ENCODE data around the gene PEBP1.

PEBP1 gene

DNA sequence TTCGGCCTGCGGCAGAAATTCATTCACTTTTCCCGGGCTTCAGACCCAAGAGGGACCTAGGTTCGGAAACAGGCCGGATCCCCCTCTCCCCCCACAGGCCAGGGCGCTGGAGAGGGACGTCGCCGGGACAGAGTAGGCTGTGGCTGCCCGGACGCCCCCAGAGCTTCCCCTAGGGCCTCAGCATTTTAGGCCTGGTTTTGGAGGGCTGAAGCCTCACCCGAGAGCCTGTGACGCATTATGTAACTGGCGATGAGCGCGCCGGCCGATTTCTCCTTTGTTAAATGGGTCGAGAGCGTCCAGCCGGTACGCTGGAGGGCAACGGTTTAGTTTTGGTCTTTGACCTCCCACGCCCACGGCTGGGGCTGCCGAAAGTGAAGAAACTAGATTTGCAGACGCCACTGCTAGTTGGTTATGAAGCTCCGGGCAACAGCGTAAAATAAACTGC is 657 bp downstream of the PEBP1 start:
- DNase-seq, result no peak

DNA sequence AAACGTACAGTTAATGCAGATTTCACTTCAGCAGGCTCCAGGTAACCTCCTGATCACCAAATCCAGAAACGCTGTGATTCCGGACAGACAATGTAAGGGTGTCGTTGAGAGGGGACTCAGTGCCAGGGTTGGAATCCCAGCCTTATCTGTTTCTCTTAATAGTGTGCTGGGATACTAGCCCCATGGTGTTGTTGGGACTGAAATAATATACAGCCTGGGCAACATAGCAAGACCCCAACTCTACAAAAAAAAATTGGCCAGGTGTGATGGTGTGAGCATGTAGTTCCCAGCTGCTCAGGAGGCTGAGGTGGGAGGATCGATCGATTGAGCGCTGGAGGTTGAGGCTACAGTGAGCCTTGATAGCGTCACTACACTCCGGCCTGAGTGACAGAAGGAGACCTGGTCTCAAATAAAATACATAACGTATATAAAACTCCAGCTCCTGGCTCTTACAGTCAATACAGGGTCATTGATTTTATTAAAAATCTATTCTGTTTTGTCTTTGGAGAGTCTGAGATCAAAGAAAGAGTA is 1.3 kb downstream of the PEBP1 start:
- no peak for DNase-seq

GRCh38 chr12:118140825-118141224 is 4.9 kb downstream of the PEBP1 start:
- DNase-seq, result no peak

GRCh38 chr12:118144499-118144898 is 8.6 kb downstream of the PEBP1 start:
- DNase-seq, result no peak

GRCh38 chr12:118145113-118145797 is 9.3 kb downstream of the PEBP1 start:
- no peak for DNase-seq

GRCh38 chr12:118145798-118146156 is 9.9 kb downstream of the PEBP1 start:
- DNase-seq, result no peak

- no peak for DNase-seq
These were observed 12.4 kb downstream of the PEBP1 start for GRCh38 chr12:118148287-118148686.

- no peak for DNase-seq
These were observed 14.7 kb downstream of the PEBP1 start for GRCh38 chr12:118150625-118151024.

DNA sequence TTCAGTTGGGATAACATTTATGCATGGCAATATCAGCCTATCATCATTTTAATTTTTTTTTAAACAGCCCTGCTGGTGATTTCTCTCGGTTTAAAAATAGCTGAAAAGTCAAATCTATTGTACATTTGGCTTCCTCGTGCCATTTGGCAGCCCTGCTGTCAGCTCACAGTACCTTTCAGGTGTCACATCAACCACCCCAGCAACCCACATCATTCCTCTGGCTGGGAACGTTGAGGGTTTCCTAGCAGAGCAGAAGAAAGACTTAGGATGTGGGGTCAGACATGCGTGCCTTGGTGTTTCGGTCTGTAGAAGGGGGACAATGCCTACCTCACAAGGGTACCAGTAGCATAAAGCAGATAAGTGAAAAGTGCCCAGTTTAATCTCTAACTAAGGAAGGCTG is 15.8 kb downstream of the PEBP1 start:
- no peak for DNase-seq

DNA sequence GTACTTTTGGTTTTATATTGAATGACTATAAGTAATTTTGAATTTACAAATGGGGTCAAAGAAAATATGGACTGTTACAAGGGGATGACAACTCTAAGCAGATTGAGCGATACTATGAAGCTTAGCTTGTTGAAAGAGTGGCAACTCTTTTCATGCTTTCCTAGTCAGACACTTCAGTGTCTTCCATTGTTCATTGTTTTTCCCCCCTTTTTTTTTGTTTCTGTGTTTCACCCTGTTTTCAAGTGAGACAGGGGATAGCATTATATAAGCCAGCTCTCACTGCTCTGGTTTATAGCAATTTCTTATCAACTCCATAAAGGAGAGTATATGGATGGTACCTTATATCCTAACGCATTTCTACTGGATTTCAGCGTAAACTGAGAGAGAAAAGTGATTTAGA is 24.6 kb downstream of the PEBP1 start:
- no peak for DNase-seq

DNA sequence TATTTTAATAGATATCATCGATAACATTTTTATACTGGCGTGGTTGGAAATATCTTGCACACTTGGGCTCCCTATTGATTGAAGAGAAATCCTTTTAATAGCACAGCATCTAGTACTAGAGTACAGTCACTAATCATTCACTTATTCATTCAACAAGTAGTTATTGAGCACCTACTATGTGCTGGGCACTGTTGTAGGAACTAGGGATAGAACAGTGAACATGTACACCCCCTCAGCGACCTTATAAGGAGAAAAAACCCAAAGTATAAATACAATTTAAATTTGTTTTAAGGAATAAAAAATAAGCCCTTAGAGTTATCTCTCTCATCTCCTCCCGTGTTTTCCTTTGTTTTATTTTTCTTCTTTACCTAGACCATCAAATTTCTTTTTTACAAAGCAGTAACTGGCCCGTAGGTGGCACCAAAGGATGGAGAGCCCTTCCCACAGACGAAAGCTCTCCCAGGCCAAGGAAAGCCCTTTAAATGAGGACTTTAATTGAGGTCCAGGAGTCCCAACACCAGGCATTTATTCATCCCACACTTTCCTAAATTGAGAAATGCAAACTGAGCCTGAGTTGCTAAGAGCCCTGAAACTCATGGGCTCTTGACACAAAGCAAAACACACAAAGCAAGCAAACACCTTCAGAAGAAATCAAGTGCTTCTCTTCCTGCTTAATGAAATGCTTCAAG is 29.0 kb downstream of the PEBP1 start:
- no peak for DNase-seq

DNA sequence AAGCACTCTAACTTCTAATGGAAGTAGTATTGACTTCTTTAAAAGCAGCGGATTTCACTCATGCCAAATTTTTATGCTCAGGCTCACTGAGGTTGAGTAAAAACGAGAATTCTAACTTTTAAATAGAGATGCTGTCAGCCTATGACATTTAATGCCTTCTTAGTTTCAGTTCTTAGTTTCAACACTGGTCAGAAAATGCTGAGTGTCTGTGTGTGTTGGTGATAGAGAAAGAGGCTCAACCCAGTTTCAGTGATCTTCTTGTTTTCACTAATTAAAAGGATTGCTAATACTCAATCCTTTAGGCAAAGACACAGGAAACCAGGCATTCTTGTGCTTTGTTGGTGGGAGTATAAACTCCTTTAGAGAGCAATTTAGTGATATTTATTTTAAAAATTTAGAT is 31.0 kb downstream of the PEBP1 start:
- no peak for DNase-seq

DNA sequence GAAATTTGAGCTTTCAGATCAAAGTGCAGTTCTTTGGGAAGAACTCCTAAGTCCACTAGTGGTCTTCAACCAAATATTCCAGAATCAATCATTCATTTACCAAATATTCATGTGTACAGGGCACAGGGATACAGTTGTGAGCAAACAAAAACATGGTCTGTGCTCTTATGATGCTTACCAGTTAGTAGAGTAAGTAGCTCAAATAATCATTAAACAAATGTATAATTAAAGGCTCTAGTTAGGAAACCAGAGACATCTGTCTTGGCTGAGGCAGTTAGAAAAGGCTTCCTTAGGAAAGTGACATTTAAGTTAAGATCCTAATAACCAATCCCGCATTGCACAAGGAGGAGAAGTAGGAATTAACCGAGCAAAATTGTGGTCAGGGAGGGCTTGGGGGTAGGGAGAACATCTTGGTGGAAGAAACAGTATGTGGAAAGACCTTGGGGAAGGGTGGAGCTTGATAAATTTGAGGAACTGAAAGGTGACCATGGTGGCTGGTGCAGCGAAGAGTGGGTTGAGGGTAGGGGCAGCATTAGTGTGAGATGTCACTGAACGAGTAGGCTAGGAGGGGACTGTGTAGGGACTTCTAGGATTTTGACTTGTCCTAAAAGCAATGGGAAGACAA is 40.0 kb downstream of the PEBP1 start:
- no peak for DNase-seq

DNA sequence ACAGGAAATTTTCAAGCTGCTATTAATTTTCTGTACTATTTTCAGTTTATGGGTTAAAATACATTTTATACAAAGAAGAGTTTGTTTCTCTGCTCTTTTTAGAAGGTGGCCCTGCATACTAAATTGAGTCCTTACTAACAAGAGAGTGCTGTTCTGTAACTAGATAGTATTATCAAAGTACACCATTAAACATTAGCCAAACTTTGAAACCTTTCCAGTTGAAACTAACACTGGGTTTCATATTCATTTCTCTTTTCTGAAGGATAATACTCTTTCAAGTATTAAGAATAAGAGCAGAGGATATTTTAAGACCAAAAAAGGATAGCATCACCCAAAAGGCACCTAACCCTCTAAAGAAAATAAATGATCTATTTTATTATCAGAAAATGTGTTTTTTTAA is 47.2 kb downstream of the PEBP1 start:
- DNase-seq, result no peak

DNA sequence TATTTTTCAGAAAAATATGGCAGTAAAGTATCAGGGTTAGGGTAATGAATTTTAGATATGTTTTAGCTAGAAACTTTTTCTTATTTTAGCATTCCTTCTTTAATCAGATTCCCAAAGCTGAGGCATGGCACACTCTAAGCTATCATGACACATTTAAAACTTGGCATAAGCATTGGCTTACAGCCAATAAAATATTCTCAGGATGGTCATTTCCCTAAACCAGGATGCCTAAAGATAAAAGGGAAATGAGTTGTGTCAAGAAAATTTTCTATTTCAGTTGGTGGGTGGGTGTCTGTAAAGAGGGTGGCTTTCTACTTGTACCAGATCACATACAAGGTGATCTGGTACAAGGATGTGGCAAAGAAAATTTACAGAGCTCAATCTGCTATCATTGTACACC is 47.8 kb downstream of the PEBP1 start:
- DNase-seq, result no peak

DNA sequence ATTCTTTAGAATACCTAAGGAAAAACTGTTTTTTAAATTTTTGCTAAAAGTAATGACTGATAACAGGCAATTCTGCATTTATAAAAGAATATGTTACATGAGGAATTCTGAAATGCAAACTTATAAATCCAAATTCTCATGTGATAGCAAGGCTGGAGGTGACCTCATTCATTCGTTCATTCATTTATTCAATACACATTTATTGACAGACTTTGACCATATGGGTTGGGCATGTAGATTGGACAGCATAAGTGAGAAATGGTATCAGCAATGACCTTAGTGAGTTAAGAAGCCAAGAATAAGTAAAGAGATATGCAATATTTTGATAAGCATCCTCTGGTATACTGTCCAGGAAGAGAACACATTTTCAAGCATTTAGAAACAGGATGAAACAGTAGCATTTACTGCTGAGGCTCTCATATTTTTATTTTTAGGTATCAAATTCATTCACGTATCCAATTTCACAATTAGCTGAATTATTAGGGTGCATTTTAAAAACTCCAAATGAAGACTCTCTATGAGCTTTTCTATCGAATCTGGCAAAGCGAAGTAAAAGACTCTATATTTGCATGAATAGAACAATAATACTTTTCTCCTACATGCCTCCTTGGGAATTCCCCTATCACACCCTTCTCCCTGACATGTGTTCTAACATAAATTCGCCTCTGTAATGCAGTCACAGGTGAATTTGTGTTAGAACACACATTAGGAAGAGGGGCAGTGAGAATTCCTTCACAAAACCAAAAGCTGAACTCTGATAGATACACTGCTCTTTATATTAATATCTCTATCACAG is 49.9 kb downstream of the PEBP1 start:
- no peak for DNase-seq

- no peak for DNase-seq
These were observed 52.0 kb downstream of the PEBP1 start for GRCh38 chr12:118187751-118188435.

- no peak for DNase-seq
These were observed 52.9 kb downstream of the PEBP1 start for GRCh38 chr12:118188690-118189371.

DNA sequence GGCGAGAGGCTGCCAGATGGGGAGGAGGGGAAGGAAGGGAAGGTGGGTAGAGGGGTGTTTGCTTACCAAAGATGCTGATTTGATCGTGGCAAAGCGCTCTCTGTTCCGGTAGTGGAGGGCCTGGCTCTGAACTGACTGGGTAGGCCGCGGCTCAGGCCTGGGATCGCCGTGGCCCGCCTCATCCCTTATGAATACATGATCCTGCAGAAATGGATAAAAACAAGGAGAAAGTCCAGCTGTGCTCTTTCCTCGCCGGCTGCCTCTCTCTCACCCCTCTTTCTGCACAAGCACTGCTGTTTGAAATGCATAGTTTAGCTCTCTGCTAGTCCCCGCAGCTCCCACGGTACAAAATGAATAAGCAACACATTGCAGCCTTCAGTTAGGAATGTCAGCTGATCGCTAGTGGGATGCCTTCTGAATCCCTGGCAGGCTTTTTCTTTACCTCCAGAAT is 53.8 kb downstream of the PEBP1 start:
- DNase-seq, result no peak

- DNase-seq, result no peak
These were observed 54.3 kb downstream of the PEBP1 start for GRCh38 chr12:118190266-118190665.

GRCh38 chr12:118193477-118193876 is 57.6 kb downstream of the PEBP1 start:
- DNase-seq, result no peak

- no peak for DNase-seq
These were observed 58.0 kb downstream of the PEBP1 start for GRCh38 chr12:118193958-118194357.
